Activated CD4-positive, CD25-positive, alpha-beta regulatory T cell treated with anti-CD3 and anti-CD28 coated beads, Interleukin-2, amount 50 U/mL, for 24 hours (primary cell): ENCODE measurements around the gene PCAT6.

Experiments
- ATAC-seq, 2 donors: fragments of 150-1000 bp; cut with Tn5 transposase; one replicate each; pipeline ENCODE4 v1.10.0; 2021; ENCODE audit warnings: mild to moderate bottlenecking in 1 of 2, moderate library complexity in 1 of 2

Gene PCAT6

DNA sequence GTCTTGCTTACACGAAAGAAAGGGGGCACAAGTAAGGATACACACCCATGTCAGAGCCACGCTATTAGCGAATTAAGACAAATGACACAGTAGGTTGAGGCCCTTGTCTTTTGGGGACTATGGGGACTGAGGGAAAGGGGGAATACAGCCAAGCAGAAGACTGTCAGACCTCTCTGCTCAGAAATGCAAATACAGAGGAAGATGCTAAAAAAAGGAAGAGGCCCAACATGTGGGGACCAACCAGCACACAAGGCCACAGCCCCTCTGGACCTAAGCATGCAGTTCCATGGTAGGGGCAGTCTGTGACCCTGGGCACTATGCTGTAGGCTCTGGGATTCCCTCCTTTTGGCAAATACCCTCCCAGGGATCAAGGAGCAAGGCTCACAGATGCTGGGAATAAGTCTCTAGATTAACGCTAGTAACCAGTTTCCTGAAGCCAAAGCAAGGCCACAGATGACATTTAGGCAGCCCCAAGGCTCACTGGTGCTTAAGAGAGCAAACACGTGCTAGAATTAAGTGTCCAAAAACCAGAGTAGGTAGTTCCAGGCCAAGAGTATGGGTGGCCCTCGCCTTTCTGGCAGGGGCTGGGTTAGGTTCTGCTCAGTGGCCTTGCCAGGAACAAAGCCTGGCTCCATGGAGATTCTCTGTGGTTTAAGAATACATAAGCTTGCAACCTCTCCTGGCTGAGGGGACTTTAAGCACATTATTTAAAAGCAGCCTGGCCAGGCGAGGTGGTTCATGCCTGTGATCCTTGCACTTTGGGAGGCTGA is 40.0 kb downstream of the PCAT6 start:
- ATAC-seq: no peak

DNA sequence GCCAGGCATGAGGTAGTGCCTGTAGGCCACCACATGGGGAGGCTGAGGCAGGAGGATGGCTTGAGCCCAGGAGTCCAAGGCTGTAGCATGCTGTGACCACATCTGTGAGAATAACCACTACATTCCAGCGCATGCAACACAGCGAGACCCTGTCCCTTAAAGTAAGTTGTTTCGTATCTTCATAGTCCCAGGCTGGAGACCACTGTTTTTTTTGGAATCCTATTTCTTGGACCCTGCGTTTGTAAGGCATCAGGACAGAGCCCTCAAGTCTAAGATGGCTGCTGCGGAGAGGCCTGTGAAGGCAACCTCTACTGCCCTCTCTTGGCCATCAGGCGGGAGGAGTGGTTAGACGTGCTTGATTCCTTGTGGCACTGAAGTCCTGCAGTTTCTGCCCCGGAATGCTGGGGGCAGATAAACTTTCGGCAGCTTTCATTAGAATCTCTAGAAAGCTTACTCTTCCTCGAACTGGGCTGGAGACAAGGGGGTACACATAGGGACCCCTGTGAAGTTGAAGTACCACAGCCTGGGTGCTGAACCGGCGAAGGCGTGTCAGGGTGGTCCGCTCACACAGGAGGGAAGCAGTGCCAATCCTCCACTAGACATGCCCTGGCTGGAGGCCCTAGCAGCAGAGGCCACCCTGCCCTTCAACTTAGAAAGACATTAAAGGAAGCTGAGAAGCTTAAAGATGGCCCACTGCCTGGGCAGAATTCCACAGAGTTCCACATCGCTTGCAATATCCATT is 41.6 kb downstream of the PCAT6 start:
- ATAC-seq: peak in 1 of 2 donors; percentile 45

DNA sequence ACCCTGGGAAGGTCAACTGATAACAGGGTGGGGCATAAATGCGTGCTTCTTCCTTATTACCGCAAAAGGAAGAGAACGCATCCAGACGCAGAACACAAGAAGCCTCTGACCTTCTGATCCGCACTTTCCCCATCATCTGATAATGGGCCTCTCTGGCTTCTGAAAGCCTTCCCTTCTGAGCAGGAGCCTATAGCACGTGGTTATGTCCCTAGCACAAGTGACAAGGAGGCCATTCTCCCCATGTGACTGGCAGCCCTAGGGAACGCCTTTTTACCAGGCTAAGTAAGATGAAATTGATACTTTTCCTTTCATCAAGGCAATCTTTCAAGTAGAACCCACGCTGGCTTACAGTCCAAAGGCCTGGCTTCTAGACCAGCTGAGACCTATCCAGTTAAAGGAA is 44.0 kb downstream of the PCAT6 start:
- no peak for ATAC-seq

DNA sequence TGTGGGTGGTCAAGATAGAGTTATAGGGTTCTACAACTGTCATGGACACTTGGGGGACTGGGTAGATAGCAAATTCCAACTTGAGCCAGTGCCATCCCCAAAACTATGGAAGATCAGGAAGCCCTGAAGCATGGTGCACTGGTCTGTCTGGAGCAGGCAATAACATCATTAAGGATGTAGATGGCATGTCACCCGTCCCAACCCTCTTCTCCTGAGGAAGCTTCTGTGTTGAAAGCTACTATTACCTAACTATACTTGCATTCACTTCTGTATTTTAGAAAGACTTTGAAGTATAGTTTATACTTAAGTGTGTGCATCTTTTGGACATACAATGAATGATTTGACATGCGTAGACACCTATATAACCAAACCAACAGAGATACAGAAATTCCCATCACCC is 45.3 kb downstream of the PCAT6 start:
- ATAC-seq: no peak

DNA sequence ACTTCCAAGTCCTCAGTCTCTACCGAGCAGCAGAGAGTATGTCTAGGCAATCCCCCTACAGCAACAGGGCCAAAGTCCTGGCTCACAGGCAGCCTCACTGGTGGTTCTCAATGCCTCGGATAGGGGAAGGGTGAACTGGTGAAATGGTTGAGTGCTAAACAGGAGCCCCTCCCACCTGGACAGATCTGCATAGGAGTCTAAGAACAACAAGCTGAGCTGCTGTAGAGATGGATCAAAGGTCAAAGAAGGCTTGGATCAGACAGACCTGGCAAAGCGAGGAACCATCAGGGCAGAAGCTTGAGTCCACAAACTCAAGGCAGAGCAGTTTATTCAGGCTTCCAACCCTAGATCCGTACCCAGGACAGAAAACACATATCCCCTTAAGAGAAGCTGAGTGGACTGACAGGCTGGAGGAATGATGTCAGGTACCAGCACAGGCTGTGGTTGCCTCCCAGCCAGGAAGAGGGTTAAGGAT is 46.4 kb downstream of the PCAT6 start:
- ATAC-seq: no peak

DNA sequence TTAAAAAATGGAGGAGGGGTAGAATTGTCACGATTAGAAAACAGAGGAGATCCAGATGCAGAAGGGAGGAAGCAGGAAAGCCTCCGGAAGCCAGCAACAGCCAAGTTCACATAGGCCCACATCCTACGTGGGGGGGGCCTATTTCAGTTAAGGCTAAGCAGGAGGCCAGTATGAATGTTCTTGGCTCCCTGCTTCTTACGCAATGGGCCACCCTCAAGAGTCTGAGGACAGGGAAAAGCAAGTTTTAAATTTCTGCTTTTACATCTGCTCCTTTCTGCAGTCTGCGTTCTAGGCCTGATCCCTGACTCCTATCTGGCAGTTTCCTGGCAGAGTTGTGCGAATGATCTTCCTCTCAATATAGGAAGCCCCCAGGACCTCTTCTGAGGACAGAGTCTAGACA is 47.6 kb downstream of the PCAT6 start:
- ATAC-seq: no peak

DNA sequence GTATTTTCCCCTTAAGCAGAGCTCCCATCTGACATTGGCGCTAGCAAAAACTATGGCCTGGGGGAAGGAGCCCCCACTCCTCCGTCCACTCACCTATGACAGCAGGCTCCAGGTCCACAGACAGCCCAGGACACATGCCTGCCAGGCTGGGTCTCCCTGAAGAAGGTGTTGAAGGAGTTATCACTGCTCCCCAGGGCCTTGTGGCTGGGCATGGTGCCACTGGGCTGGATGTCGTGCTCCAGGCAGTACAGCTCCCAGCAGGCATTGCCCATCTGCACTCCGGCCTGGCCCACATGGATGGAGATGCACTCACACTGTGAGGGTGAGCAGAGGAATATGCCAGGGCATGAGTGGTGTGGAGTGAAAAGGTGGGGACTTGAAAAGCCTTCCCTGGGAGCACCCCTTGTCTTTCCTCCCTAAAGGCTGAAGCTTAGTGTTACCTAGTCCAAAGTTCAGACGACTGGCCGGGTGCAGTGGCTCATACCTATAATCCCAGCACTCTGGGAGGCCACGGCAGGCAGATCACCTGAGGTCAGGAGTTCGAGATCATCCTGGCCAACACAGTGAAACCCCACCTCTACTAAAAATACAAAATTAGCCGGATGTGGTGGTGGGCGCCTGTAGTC is 48.1 kb downstream of the PCAT6 start:
- ATAC-seq: no peak

DNA sequence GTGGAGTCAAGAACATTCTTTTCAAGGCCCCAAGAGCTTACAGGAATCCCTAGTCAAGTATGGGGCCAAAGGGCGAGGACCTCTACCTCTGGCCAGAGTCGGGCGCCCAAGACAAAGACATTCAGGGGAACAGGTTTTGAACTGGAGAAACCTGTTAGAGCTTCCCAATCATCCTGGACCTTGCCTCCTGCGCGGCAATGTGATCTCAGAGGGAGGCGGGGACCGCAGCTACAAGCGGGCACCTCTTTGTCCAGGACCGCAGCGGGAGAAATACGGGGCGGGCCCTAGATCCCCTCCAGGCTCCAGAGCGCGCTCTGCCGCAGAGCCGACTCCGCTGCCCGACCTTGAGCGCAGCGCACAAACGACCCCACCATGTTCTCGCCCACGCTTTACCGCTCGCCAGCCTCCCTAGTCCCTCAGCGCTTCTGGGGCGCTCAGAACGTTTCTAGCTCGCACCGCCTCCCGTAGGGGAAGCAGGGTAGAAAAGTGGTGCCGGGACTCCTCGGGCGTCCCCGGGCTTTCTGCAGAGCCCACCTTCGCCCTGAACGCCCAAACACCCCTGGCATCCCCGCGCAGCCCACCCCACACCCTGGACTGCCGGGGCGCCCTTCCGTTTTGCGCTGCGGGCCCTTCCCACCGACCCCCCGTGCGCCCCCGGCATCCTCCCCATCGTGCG is 50.1 kb downstream of the PCAT6 start:
- peak; percentile 28 to 37 for ATAC-seq
